HL-60 (cell line): ENCODE results near the gene PDGFD.

Experiments
- POLR2AphosphoS5 ChIP-seq: IDR thresholded peaks from 2 replicates; pipeline ENCODE4 v1.6.1; 2012; ENCODE audit warnings: low read depth
- TF ChIP-seq, protein P1 (sequence below): IDR thresholded peaks from one replicate; pipeline ENCODE4 v1.5.1; 2011; ENCODE audit warnings: low read length, control low read depth, inconsistent platforms; ENCODE audit not compliant: insufficient read depth

DNA sequence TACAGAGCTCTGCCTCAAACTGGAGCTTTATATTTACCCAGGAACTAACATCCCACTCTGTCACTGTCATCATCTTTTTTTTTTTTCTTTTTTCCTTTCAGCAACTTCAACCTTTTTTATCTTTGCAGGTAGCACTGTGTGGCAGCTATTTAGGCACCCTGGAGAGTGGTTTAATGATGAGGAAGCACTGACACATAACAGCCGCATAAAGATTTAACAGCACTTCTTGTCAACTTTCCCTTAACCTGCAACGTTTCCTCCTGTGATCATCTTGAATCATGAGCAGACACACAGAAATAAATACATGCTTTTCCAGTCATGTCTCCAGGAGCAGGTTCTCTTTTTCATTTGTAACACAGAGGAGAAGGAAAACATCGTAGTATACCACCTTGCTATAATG lies 34.8 kb downstream of the PDGFD start:
- TF ChIP-seq, protein P1, sequence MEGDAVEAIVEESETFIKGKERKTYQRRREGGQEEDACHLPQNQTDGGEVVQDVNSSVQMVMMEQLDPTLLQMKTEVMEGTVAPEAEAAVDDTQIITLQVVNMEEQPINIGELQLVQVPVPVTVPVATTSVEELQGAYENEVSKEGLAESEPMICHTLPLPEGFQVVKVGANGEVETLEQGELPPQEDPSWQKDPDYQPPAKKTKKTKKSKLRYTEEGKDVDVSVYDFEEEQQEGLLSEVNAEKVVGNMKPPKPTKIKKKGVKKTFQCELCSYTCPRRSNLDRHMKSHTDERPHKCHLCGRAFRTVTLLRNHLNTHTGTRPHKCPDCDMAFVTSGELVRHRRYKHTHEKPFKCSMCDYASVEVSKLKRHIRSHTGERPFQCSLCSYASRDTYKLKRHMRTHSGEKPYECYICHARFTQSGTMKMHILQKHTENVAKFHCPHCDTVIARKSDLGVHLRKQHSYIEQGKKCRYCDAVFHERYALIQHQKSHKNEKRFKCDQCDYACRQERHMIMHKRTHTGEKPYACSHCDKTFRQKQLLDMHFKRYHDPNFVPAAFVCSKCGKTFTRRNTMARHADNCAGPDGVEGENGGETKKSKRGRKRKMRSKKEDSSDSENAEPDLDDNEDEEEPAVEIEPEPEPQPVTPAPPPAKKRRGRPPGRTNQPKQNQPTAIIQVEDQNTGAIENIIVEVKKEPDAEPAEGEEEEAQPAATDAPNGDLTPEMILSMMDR: no peak
- TF ChIP-seq POLR2AphosphoS5: no peak
